Skin of body (tissue), 2 donors: Measurements from ENCODE around the gene LPCAT1. TPM values are rescaled to one million over a fixed set of nuclear protein-coding genes. Genes with fewer than 3 reads are reported as not detected.
"Not testable (repeated sequence)": the region's sequence is repeated elsewhere in the genome, so short reads cannot be mapped to it uniquely, and the experiment has no call there.

Source experiments
- DNase-seq: peaks from one replicate; lab custom pipeline; 2025; lab: John Stamatoyannopoulos, UW
- total RNA-seq: library from RNA; depleted of rRNA; stranded (reverse); fragments of >200 nt; gene quantifications from one replicate; pipeline ENCODE4 v1.2.3, GENCODE V29; 2014

LPCAT1 gene, protein sequence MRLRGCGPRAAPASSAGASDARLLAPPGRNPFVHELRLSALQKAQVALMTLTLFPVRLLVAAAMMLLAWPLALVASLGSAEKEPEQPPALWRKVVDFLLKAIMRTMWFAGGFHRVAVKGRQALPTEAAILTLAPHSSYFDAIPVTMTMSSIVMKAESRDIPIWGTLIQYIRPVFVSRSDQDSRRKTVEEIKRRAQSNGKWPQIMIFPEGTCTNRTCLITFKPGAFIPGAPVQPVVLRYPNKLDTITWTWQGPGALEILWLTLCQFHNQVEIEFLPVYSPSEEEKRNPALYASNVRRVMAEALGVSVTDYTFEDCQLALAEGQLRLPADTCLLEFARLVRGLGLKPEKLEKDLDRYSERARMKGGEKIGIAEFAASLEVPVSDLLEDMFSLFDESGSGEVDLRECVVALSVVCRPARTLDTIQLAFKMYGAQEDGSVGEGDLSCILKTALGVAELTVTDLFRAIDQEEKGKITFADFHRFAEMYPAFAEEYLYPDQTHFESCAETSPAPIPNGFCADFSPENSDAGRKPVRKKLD
- 25.1 TPM for total RNA-seq

DNA sequence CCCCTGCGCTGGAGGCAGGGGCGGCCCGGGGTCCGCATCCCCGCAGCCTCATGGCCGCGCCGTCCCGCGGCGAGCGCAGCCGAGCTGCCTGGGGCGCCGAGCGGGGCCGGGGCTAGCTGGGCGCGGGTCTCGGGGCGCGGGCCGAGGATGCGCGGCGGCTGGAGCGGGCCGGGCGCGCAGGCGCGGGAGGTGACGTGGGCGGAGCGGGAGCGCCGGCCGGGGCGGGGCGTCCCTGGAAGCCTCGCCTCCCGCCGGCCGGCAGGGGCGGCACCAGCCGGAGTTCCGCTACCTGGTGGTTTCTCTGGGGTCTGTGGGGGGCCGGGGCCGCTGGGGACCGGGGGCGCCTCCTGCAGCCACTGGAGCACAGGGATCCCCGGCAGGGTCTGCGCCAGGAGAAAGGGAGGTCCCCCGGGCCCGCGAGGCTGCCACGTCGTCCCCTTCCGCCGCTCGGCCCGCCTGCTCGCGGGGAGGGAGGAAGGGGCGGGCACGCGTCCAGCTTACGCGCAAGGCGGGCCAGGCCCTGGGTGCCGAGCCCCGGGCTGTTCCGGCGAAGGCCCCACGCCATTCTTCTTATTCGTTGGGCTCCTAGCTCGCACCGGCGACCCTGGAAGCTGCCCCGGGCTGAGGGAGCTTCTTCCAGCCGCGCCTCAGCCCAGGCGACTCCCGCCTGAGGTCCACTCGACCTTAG is at the start of gene LPCAT1:
TSS of gene LPCAT1 (minus strand) at position 168 of the 688 bp plus-strand sequence. CDS start at position 52, 116 bp downstream.
- DNase-seq: peak; percentile 45

DNA sequence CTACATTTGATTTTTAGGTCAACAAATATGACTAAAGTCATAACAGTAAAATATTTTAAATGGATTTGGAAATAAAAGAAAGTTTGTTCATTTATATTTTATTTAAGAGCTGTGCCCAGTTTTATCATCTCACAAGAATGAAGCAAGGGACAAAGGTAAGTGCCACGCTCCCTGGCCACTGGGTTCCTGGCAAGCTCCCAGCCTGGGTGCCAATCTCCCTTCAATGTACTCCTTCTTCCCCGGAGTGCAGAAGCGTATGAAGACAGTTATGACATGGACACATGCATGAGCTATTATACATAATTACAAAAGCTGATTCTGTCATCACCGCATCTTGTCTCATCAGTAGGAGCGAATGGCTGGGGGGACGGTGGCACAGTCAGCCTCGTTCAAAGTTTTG is 48.1 kb upstream of the LPCAT1 start:
- DNase-seq: not testable (repeated sequence)

DNA sequence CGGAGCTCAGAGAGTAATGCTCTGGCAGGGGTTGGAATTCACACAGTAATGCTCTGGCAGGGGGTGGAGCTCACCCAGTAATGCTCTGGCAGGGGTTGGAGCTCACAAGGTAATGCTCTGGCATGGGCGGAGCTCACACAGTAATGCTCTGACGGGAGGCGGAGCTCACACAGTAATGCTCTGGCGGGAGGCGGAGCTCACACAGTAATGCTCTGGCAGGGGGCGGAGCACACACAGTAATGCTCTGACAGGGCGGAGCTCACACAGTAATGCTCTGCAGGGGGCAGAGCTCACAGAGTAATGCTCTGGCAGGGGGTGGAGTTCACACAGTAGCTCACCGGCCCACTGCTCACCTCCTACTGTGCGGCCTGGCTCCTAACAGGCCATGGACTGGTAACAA is 47.2 kb upstream of the LPCAT1 start:
- DNase-seq: no peak

DNA sequence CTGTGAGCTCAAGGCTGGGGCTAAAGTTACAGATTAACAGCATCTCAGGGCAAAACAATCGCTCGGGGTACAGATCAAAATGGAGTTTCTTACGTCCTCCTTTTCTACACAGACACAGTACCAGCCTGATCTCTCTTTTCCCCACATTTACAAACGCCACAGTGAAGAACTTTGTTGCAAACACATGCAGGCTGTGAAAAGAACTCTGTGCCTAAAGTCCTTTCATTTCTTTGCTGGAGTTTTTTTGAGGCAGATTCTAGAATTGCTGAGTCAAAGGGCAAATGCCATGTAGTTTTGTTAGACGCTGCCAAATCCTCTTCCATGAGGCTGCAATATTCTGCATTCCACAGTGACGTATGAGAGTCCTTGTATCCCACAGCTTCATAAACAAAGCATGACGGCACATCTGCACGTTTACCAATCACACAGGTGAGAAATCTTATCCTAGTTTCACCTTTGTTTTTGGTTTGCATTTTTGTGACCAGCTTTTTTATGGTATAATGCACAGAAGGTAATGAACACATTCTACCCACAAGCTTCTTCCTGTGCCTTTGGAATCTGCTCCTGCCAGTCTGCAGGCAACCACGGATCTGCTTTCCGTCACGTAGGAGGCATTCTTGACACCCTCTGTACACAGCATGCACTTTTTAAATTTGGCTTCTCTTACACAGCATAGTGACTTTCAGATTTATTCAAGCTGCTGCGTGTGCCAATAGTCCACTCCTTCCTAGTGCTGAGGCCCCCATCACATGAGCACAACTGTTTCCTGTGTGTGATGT is 44.6 kb upstream of the LPCAT1 start:
- DNase-seq: peak; percentile 59

DNA sequence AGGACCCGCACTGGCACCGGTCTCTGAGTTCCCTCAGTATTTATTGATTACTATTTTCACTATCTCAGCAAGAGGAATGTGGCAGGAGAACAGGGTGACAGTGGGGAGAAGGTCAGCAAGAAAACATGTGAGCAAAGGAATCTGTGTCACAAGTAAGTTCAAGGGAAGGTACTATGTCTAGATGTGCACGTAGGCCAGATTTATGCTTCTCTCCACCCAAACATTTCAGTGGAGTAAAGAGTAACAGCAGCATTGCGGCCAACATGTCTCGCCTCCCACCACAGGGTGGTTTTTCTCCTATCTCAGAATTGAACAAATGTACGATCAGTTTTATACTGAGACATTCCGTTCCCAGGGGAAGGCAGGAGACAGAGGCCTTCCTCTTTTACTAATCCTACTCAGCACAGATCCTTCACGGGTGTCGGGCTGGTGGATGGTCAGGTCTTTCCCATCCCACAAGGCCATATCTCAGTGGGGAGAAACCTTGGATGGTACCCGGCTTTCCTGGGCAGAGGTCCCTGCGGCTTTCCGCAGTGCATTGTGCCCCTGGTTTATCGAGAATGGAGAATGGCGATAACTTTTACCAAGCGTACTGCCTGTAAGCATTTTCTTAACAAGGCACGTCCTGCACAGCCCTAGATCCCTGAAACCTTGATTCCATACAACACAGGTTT is 43.9 kb upstream of the LPCAT1 start:
- not testable (repeated sequence) for DNase-seq

DNA sequence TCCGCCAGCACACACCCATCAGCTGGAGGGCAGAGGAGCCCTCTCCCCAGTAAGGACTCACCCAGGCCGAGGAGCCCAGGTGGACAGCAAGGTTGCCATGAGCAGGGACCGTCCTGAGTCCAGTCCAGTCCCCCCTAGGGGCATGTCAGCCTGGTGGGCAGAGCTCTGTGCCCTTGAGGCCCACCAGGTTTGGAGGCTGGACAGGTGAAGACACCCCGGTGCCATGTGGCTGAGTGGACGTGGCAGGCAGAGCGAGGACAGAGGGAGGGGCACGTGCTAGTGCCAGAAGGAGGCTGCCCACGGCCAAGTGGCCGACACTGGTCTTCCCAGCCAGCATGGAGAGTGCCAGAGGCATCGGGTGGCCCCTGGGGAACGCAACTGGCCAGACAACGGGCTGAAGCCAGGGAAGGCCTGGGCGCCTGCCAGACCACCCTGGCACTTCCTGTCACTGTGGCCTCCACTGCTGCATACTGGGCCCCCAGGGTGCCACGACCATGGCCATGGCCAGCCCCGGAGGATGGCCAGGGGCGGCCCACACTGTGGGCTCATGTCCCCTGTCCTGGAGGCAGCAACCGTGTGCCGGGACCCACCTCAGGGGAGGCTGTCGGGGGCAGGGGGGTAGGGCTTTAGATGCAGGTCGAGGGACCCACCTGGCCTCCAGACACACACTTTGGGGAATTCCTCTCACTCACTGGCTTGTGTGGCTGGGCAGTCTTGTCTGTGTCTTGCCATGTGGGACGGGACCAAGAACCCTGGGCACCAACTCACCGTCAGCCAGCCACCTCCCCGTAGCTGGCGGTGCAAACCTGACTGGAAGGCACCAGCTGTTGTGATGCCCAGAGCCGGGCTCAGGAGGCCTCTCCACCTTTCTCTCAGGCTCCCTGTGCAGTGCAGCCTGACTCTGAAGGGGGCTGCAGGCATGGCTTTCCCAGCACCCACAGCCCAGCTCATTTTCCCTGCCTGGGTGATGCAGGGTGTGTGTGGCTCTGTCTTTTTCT is 42.3 kb upstream of the LPCAT1 start:
- DNase-seq: no peak

DNA sequence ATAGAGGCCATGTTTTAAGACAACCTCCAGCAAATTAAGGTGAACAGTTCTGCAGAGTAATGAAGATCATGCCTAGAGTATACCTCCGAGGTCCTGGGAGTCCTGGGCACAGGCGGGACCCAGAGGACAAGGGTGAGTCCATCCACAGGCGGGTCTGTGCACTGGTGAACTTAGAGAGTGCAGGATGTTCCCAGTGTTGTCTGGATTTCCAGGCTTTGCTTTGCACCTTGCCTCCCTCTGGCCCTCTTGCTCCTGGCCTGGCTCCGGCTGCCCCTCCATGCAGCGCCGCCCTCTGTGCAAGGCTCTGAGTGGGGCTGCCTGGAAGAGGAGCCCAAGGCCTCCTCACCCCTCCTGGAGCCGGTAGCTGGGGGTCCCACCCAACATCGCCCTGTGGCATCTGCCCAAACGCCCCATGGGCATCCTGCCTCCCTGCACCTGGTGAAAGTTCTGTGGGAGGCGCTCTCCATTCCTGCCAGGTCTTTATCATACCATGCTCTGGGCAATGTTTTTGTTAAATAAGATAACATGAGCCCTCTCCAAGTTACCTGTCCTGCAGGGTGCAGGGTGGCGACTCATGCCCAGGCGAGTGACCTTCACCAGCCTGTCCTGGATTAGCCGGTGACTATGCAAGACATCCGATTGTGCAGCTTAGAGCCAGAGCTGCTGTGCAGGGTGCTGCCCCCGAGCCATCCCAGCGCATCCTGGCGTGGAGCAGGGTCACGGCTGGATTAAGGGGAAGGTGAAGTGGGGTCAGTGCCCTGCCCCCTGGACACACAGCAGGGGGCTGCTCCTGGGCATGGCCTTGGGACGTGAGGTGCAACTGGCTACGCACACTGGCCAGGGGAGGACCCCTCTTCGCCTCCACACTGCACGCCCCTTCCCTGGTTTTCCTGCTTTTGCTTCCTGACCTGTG is 41.3 kb upstream of the LPCAT1 start:
- DNase-seq: no peak

DNA sequence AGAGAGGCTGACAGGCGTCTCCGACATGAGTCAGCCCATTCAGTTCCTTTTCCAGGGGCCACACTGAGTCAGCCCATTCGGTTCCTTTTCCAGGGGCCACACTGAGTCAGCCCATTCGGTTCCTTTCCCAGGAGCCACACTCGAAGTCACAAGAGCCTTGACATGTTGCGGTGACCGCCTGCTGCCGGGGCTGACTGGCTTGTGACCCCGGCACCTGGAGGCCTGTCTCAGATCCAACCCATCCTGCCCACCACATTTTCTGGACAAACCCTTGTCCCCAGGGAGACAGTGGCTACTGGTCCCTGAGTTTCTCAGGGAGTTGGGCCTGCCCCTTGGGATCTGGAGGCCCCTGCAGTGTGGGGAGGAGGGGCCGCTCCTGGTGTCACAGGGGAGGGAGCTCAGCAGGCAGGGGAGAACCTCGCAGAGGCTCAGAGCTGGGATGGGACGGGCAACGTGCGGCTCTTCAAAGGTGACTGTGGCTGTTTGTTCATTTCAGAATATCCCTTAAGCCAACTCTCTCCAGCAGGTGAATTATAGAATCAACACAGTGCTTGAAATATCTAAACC is 40.5 kb upstream of the LPCAT1 start:
- no peak for DNase-seq

DNA sequence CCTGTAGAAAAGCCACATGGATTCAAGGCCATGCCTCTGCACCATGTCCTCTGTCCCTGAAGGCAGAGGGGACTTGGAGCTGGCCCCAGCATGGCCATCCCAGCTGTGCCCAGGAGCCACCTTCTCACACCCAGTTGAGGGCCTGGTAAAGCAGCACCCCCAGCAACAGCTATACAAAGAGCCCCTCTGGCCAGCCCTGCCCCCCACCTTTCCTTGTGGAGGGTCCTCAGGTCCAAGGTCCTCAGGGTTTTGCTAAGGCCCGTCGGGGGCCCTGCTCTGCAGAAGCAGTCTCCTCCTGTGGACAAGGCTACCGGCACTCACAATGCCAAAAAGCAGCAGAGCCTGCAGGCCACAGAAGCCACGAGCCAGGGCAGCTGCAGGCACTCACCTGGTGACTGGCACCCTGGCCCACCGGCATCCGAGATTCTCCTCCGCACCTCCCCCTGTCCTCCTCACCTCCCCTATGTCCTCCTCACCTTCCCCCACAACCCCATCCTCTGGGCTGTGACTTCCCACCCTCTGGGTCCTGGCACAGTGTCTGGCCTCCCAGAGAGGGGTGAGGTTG is 39.9 kb upstream of the LPCAT1 start:
- DNase-seq: no peak

DNA sequence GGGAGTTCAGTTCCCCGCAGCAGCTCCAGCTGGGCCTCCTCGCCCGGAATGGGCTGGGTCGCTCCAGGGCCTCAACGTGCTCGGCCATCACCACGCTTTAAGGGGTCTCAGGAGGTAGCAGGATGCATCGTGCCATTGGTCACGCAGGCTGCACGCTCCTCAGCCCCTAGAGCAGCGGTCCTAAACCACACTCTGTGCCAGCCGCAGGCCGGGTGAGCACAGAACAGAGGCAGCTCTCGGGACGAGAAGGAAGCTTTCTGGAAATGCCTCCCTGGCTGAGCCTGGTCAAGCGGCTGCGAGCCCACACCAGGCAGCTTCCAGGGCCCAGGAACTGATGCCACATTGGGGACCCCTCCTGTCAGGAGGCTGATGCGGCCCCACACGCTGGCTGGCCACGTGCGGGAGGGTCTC is 39.3 kb upstream of the LPCAT1 start:
- no peak for DNase-seq

DNA sequence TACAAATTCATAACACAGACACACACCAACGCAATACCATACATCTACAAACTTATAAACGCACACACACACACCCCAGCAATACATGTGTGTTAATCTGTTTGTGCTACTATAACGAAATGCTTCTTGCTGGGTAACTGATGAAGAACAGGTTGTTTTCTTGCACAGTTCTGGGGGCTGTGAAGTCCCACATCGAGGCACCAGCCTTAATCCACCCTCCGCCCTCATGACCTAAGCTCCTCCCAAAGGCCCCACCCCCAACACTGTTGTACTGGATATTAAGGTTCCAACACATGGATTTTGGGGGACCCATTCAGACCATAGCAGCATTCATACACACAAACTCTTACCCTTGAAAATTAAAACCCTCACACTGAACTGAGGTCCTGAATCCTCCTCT is 38.8 kb upstream of the LPCAT1 start:
- no peak for DNase-seq

DNA sequence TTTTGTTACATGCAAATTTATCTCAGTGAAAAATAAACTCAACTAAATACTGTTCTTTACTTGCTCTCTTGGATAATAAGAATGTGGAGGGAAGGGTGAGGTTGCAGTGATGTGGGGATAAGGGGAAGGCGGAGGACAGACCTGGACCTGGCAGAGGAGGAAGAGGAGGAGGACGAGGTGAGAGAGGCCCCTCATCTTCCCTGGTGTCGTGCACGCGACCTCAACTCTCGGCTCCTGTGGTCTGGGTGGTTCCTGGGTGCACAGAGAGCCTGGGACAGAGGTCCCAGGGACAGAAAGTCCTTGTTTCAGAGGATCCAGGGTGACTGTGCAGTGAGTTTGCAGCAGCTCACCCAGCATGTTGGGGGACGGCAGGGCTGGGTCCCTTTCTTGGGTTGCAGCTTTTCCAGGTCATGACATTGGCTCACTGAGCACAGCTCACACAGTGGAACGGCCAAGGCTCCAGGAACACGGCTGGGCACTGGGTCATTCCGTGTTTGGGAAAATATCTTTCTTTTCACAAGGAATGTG is 37.7 kb upstream of the LPCAT1 start:
- no peak for DNase-seq

DNA sequence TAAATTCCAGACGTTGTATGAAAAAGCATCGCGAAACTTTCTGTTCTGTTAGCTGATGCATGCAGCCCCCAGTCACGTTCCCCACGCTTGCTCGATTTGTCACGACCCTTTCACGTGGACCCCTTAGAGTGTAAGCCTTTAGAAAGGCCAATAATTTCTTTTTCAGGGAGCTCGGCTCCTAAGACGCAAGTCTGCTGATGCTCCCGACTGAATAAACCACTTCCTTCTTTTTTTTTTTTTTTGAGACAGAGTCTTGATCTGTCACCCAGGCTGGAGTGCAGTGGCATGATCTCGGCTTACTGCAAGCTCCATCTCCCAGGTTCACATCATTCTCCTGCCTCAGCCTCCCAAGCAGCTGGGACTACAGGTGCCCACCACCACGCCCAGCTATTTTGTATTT is 36.7 kb upstream of the LPCAT1 start:
- DNase-seq: not testable (repeated sequence)

DNA sequence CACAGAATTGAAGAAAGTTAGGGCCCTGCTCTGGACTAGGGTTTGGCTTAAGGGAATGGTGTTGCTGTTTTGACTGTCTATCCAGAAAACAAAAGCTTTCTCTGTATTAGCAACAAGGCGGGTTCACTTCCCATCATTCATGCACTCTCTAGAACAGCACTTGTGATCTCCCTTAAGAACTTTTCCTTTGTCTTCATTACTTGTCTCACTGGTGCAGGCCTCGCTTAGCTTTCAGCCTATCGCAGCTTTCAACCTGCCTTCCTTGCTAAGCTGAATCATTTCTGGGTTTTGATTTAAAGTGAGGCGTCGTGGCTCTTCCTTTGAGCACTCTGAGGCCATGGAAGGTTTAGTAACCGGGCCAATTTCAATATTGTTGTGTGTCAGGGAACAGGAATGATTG is 35.2 kb upstream of the LPCAT1 start:
- no peak for DNase-seq

DNA sequence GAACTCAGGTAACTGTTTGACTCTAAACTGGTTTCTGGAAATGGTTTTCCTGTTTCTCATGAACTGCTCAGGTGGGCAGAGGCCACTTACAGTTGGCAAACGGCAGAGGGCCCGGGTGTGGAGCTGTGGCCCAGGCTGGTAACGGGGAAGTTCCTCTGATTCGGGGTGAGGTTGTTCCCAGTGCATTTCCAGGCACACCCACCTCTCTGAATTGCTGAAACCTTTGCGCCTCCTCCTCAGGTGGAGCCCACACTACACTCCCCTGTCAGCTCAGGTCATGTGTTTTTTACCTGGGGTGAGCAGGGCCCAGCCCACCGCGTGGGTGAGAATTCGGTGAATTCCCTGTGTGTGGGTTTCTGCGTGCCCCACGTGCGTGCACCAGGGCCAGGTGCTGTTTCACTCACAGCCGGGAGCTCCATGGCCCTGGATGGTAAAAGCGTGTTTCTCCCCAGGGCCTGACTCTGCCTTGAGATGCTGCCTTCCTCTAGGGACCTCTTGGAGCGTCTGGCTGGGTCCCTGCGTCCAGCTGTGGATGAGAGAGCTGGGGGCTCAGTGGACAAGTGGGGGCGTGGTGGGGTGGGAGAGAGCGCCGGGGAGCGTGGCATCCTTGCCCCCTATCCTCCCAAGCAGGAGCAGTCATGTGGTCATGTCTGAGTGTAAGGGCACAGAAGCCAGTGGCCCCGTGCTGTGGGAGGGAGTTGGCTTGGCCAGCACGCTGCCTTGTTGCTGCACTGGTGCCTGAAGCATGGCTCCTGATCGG is 33.5 kb upstream of the LPCAT1 start:
- no peak for DNase-seq

DNA sequence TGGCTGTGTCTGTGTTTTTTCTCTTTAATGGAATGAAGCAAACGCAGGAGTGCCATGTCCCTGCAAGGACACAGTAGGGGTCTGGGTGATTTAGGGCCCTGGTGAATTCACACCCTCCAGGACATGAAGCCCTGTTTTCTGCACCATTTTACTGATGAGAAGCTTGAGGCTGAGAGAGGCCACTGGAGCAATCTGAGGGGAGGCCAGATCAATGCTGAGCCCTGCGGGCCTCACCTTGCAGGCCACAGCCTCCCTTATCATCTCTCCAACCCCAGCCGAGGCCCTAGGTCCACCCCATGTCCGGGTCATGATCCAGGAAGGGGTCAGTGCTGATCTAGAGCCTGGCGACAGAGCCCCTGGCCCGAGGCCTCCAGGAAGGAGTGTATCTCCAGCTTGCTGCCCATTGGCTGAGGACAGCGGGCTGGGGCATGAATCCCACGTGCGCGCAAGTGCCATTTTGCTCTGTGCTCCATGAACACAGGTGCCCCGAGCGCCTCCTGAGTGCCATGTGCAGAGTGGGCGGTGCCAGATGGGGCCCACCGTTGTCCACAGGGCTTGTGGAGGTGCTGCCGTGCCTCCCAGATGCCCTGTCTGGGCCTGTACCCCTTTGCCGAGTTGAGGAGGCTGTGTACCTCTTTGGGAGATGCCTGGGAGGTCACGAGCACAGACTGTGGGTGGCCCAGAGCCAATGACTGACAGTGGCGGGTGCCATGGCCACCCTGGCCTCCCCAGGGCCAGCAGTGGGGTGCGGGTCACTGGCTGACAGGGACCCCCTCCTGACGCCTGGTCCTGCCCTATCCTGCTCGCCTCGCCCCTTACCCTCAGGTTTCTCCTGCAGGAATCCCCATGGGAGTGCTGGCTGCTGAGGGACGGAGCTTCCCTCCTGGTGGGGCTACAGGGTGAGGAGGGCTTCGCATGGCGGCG is 32.3 kb upstream of the LPCAT1 start:
- DNase-seq: no peak
